GM18870 (cell line): Measurements from ENCODE around the gene LRP11.
"Not testable (repeated sequence)": the region's sequence is repeated elsewhere in the genome, so short reads cannot be mapped to it uniquely, and the experiment has no call there.

Source experiments
- ATAC-seq: cut with Tn5 transposase; IDR thresholded peaks from one replicate; pipeline ENCODE4 v1.9.1; 2021; ENCODE audit warnings: moderate library complexity; ENCODE audit not compliant: unreplicated experiment

Gene LRP11

DNA sequence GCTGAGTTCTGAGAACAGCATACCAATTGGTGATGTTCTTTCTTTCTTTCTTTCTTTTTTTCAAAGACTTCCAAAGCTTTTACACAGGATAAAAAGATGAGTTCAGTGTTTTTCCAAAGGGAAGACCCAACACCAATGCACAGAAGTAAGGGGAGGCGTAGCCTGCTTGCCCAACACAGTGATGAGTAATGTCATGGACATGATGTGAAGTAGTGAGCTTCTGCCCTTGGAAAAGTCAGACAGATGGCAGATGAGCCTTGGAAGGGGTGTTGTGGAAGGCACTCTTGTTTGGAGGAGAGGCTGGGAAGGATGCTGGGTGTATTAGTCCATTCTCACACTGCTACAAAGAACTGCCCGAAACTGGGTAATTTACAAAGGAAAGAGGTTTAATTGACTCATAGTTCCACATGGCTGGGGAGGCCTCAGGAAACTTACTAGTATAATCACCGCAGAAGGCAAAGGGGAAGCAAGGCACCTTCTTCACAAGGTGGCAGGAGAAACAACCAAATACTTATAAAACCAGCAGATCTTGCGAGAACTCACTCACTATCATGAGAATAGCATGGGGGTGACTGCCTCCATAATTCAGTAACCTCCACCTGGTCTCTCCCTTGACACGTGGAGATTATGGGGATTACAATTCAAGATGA is 12.6 kb downstream of the LRP11 start:
- ATAC-seq: no peak

DNA sequence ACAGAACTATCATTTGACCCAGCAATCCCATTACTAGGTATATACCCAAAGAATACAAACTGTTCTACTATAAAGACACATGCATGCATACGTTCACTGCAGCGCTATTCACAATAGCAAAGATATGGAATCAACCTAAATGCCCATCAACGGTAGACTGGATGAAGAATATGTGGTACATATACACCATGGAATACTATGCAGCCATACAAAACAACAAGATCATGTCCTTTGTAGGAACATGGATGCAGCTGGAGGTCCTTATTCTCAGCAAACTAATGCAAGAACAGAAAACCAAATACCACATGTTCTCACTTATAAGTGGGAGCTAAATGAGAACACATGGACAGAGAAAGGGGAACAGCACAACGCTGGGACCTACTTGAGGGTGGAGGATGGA is 15.8 kb downstream of the LRP11 start:
- not testable (repeated sequence) for ATAC-seq

DNA sequence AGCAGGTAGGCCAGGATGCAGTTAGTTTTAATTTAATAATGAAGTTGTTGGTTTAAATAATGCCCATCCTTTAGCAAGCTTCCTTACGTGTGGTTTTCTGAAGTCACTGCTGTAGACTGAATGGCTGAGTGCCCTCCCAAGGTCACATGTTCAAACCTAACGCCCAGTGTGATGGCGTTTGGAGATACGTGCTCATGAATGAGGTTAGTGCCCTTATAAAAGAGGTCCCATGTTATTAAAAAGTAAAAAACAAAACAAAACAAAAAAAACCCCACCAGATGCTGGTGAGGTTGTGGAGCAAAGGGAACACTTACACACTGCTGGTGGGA is 16.3 kb downstream of the LRP11 start:
- ATAC-seq: no peak

DNA sequence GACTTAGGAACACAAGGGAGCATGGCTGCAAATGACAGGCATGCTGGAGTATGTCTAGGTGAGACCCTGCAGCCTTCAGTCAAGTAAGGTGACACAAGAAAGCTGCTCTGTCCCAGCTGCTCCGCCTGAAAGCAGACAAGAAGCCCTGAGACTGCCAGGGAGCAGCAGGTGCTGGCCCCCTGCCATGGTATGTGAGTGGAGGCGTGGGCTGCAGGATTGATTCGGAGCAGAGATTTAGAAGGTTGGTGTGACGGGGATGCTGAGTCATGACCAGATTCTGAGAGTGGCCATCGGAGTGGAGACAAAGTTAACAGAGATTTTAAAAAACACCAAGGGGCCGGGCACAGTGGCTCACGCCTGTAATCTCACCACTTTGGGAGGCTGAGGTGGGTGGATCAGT is 17.8 kb downstream of the LRP11 start:
- no peak for ATAC-seq

DNA sequence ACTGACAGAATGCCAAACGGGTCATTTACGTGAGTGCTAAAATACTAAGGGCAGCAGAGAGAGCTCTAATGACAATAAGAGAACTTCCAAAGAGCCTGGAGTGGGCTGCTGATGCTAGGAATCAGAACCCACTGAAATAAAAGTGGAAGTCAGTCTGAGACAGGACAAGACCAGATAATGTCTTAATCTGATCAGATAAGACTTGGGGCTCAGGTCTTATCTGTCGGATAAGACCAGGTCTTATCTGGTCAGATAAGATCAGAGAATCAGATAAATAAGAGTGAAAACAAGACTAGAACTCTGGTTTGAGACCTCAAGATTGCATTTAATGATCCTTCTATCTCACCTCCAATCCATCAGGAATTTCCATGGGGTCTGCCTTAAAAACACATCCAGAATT is 18.6 kb downstream of the LRP11 start:
- ATAC-seq: no peak

DNA sequence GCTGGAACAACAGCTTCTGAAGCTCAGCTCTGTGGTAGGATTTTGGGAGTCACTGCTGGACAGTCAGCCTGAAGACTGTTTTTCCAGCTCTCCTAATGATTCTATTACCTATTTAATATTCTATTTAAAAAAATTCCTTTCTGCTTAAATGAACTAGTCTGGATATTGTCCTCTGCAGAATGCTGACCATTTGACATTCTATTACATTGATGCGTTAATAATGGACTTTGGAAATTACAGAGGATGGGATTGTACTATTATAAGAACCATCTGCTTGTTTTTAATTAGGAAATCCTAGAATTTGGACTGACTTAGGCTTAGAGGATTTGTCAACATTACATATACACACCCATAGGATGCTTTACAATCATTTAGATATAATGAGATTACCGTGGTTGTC is 19.7 kb downstream of the LRP11 start:
- ATAC-seq: no peak

DNA sequence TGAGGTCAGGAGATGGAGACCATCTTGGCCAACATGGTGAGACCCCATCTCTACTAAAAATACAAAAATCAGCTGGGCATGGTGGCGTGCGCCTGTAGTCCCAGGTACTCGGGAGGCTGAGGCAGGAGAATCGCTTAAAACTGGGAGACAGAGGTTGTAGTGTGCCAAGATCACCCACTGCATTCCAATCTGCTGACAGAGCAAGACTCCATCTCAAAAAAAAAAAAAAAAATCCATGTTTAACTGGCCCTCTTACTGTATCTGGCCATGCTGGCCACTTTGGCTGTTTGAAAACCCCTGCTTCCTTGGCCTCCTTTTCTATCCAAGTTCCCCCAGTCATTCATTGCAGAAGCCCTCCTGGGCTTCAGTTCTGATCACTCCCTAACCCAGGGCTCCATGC is 20.1 kb downstream of the LRP11 start:
- ATAC-seq: not testable (repeated sequence)

DNA sequence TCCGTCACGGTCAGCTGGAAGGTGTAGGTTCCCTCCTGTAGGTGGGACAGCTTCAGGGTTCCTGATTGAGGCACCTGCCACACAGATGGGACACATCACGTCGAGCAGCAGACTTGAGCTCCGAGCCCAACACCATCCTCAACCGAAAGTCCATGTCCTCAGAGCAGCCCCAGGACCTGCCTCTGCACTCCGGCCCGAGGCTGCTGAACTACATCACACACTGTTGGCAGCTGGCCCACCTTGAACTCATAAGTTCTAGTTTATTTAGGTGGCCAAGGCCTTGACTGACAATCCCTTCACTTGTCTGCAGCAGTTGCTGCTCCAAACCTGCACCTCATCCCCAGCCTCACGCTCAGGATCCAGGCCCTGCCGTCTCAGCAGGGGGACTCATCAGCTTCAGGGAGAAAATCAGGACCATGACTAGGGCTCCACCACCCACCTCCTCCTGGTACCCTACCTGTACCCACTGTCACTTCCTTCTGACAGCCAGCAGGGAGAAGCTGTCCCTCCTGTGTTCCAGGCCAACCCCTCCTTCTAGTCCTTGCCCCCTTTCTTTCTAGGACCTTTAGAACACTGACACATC is 21.0 kb downstream of the LRP11 start:
- no peak for ATAC-seq

DNA sequence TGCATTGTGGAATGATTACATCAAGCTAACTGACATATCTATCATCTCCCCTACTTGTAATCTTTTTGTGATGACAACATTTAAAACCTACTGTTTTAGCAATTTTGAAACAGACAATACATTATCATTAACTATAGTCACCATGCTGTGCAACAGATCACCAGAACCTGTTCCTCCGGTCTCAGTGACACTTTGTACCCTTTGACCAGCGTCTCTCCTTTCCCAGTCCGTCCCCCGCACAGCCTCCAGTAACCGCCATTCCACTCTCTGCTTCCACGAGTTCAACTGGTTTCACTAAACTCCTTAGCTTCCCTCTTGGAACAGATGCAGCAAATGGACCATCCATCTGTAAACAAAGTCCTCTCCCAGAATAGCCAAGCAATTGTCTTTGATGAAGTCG is 21.8 kb downstream of the LRP11 start:
- no peak for ATAC-seq

DNA sequence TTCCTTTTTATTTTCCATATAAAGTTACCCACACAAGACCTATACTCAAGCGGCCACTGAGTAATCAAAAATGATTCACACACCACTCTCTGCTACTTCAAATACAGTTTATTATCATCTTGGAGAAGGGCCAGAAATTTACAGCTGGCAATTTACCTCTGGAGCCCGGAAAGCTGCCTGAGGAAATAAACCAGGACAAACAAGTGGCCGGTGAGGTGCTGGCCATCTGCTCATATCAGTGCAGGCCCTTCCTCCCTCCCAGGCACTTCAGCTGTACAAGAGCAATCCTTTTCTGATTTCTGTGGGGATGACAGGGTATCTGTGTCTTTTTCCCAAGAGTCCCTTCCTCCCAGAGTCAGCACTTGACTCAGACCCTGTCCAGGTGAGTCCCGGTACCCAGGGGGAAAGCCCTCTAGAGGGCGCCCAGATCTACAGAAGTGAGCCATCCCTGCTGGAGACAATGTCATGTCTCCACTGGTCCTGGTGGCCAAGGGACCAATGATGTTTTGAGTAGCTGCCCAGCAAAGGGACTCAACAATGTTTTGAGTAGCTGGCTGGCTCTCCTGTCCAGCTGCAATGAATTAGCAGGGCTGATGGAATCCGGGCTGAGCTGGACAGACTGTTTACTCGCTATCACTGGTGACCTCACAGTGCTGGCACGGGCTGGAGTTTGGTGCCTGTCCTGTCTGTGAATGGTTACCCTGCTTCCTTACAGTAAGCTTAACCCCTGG is 23.6 kb downstream of the LRP11 start:
- no peak for ATAC-seq

DNA sequence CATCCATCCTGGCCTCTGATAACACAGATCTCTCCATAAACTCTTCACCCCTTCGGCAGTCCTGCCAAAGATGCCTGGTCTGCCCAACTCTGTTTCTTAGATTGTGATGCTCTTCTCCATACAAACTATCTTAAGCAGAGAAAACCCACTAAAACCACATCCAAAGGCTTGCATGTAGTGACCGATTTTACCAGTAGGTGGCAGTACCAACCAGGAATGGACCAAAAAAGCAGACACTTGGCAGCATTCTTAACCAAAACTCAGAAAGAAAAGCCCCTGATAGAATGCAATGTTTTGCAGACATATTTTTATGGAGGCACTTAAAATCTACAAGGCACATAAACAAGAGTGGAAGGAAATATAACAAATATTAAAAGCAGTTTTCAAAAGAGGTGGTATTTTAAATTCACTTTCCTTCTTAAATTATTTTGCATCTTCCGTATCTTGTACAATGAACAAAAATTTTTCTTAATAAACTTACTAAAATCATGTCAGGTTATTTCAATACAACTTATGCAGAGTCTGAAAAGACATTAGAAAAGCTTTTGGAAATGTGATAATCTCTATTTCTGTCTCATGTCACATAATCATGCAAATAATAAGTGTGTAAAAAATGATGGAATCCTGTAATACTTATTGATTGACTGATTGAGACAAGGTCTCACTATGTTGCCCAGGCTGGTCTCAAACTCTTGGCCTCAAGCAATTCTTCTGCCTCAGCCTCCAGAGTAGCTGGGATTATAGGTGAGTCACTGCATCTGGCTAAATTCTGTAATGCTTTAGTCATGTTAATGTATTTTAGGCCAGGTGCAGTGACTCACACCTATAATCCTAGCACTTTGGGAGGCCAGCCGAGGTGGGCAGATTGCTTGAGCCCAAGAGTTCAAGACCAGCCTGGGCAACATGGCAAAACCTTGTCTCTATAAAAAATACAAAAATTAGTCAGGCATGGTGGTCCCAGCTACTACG is 29.4 kb downstream of the LRP11 start:
- ATAC-seq: no peak

DNA sequence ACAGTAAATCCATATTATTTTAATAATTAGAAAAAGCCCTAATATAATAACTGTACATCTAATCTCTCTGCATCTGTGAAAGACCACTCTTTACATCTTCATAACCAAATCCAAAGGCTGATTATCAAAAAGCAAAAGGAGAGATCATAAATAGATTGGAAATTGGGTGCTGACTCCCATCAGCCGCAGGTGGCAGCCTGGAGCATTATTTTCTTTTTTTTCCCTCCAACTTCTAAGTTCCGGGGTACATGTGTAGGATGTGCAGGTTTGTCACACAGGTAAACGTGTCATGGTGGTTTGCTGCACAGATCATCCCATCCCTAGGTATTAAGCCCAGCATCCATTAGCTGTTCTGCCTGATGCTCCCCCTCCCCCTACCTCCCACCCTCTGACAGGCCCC is 30.5 kb downstream of the LRP11 start:
- no peak for ATAC-seq

DNA sequence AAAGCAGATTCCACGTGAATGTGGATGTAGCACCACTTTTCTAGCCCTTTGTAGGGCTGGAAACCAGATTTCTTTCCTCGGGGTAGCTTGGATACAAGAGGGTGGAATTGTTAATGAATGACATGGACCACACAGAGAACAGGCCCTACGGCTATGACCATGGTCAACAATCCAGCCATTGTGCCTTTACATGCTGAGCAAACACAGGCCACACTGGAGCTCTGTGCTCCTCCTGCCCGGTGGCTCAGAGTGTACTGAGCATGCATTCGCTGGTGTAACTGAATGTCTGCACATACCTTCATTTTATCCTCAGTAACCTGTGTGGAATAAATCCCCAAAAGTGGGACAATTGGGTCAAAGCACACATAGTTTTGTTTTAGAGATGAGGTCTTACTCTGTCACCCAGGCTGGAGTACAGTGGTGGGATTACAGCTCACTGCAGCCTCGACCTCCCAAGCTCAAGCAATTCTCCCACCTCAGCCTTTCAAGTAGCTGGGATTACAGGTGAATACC is 32.8 kb downstream of the LRP11 start:
- no peak for ATAC-seq

DNA sequence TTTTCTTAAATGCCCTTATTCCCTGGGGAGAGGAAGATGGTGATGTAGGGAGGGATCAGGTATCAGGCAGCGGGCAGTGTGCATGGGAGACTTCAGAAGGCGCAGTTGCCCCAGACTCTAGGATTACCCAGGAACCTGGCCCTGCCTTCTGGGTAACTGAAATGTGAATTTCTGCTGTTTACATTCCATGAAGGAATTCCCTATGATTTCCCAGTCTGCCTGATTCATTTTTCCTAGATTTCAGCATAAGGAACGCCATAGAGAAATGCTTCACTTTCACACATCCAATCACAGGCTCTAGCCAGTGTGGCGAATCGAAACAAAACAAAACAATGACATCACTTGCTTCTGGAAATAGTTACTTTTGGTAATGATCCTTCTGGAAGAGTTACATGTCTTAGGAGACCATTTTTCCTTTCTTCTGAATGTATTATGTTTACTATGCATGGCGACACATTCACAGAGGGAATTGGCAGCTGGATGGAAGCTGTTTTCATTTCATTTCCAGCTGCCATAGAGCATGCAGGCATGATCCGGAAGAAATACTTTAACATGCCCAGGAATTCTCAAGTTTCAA is 33.3 kb downstream of the LRP11 start:
- no peak for ATAC-seq

DNA sequence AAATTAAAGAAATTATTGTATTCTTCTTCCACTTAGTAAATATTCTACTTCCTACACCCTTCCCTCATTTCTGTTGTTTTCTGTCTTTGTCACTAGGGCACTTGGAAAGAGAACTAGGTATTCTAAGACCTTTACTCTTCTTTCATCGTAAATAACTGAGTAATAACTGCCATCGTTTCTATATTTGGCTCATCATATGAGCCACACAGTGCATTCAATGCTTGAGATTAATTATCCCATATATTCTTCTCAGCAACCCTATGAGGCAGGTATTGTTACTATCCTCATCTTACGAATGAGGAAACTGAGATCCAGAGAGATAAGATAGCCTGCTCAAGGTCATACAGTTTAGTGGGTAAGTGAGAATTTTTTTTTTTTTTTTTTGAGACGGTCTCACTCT is 38.9 kb downstream of the LRP11 start:
- no peak for ATAC-seq

DNA sequence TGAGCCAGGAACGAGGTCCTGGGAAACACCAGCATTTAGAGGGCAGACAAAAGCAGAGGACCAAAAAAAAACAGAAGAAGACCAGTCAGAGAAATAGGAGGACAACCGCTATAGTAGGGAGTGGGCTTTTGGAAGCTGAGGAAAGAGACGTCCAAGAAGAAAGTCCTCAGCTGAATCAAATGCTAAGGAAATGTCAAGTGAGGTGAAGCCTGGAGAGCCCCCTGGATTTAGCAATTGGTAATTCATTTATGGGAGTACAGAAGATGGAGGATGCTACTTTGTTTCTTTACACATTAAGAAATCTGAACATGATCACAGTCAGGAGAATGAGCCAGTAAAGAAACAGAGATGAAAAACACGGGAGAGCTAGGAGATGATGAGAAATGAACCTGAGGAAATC is 41.1 kb downstream of the LRP11 start:
- no peak for ATAC-seq

DNA sequence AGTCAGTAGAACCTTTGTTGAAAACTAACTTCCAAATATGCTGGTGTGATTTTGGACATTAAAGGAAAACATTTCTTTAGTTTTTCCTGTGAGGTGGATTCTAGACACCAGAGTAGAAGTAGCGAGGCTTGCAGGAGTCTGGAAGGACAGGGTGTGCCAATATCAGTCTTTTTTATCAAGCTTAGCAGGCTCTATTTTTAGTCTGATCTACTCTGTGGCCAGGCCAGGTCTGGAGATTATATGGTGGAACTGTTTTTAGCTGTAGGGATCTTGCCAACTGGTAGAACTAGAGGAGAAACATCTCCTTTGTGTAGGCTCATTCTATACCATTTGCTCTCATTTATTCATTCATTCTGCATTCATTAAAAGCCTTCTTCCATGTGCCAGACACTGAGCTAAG is 42.7 kb downstream of the LRP11 start:
- no peak for ATAC-seq

DNA sequence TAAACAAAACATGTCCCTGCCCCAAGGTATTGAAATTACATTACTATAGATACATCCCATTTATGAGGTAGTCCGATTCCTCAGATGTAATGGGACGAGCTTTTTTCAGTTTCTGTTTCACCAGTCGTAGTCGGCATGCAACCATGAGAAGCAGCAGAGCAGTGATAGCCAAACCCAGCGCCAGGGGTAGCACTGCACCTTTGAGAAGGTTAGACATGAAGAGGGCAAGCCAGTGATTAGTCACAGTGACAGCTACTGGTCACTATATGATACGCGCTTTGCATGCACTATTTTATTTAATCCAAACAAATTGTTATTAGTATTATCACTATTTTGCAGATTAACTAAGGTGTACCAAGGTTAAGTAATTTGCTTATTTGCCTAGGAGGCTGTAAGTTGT is 43.7 kb downstream of the LRP11 start:
- ATAC-seq: no peak

DNA sequence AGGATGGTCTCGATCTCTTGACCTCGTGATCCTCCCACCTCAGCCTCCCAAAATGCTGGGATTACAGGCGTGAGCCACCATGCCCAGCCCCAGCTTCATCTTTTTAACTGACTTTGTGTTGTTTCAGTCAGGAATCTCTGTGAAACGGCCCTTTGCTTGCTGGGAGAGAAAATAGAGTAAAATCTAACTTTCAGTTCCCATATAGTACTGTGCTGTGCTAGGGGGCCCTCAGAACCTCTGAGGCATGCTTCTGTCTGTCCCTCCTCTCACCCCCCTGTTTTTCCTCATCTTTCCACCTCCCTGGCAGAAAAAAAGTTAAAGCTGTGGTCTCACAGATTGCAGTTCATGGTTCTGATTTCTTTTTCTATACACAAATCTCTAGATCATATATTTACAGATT is 48.4 kb downstream of the LRP11 start:
- ATAC-seq: no peak

DNA sequence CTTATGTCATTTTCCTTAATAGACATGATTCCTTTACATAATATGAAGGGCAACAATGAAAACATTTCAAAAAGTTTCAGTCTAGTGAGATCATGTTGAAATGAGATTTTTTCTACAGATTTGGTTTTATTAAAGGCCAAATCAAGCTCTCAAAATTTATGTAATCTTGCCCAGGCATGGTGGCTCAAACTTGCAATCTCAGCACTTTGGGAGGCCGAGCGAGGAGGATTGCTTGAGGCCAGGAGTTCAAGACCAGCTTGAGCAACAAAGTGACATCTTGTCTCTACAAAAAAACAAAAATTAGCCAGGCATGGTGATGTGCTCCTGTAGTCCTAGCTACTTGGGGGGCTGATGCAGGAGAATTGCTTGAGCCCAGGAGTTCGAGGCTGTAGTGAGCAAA is 50.8 kb downstream of the LRP11 start:
- ATAC-seq: no peak

DNA sequence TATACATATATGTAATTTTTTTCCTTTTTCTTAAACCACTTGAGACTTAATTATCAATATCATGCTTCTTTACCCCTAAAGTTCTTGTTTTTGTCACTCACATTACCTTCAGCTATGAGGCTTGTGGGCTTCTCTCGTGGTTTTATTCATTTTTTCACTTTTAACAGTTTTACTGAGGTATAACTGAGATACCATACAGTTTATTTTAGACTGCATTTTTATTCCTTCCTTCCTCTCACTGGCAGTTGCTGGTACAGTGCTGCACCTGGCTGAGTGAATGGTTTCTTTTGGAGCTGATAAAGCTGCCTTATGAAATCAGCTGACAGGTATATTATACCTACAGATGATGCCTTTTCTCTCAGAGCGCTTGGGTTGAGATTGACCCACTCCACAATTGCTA is 54.4 kb downstream of the LRP11 start:
- ATAC-seq: no peak
